CD4-positive, alpha-beta T cell (primary cell): ENCODE data around the gene SLC25A39. TPM values are rescaled to one million over a fixed set of nuclear protein-coding genes. Genes with fewer than 3 reads are reported as not detected.
A peak's percentile ranks its signal among the peaks of the same experiment; 100 is the strongest.

ENCODE experiments used
- ATAC-seq: fragments of 200-7000 bp; cut with Tn5 transposase; one replicate; pipeline ENCODE4 v1.10.0; 2022; ENCODE audit warnings: mild to moderate bottlenecking; ENCODE audit not compliant: poor library complexity
- CTCF ChIA-PET: fragments of 350-600 bp; sonication (Branson Sonifier 250); formaldehyde crosslinking; loops from one replicate; lab custom pipeline; 2021; ENCODE audit warnings: antibody characterized with exemption, inconsistent platforms; lab: Charles Lee
- POLR2A ChIA-PET: fragments of 350-600 bp; sonication (Branson Sonifier 250); formaldehyde crosslinking; loops from one replicate; lab custom pipeline; 2021; ENCODE audit warnings: antibody characterized with exemption, inconsistent platforms; lab: Charles Lee
- DNase-seq, 14 experiments: peaks; one replicate each; pipeline ENCODE4 v3.0.0-alpha.2; 2013 to 2020; ENCODE audit warnings: mixed read lengths in 2 of 14
- H3K27ac ChIP-seq, 2 donors: one replicate each; pipeline versions ENCODE4 v1.5.1 to v1.7.0; 2013; ENCODE audit warnings: low read length in 2 of 2, low read depth in 1 of 2, mild to moderate bottlenecking in 1 of 2
- H3K27me3 ChIP-seq, 2 experiments: 1 replicate in 1 of 2; 2 replicates in 1 of 2; pipeline versions ENCODE4 v1.6.1 to v1.7.0; 2013; ENCODE audit warnings: low read length in 2 of 2, control low read depth in 1 of 2, mild to moderate bottlenecking in 1 of 2, moderate library complexity in 1 of 2; ENCODE audit not compliant: insufficient read depth in 2 of 2, control insufficient read depth in 1 of 2
- H3K36me3 ChIP-seq: one replicate; pipeline ENCODE4 v1.6.1; 2013; ENCODE audit warnings: low read length, control low read depth; ENCODE audit not compliant: insufficient read depth
- H3K4me1 ChIP-seq: one replicate; pipeline ENCODE4 v1.6.1; 2013; ENCODE audit warnings: low read length, control low read depth; ENCODE audit not compliant: insufficient read depth
- H3K4me3 ChIP-seq: one replicate; pipeline ENCODE4 v1.5.1; 2013; ENCODE audit warnings: mild to moderate bottlenecking, low read length, moderate library complexity
- H3K9me3 ChIP-seq, 2 experiments: 1 replicate in 1 of 2; 2 replicates in 1 of 2; pipeline versions ENCODE4 v1.6.1 to v1.7.0; 2013; ENCODE audit warnings: low read length in 2 of 2, mild to moderate bottlenecking in 2 of 2, control low read depth in 1 of 2, moderate library complexity in 1 of 2; ENCODE audit not compliant: control insufficient read depth in 1 of 2, insufficient read depth in 1 of 2
- H3K27ac Mint-ChIP-seq: one replicate; pipeline ENCODE4 v1.8.0; 2020; ENCODE audit warnings: mixed read lengths
- H3K27me3 Mint-ChIP-seq: one replicate; pipeline ENCODE4 v1.8.0; 2021; ENCODE audit warnings: mixed read lengths
- H3K36me3 Mint-ChIP-seq: one replicate; pipeline ENCODE4 v1.8.0; 2021; ENCODE audit warnings: low read depth, mixed read lengths
- H3K4me1 Mint-ChIP-seq: one replicate; pipeline ENCODE4 v1.8.0; 2021; ENCODE audit warnings: low read depth, mixed read lengths
- H3K4me3 Mint-ChIP-seq: one replicate; pipeline ENCODE4 v1.8.0; 2020; ENCODE audit warnings: mild to moderate bottlenecking, mixed read lengths
- H3K9me3 Mint-ChIP-seq: one replicate; pipeline ENCODE4 v1.8.0; 2020; ENCODE audit warnings: mixed read lengths
- CTCF ChIP-seq: fragments of 200-600 bp; IDR thresholded peaks from one replicate; pipeline ENCODE4 v1.8.0; 2022; ENCODE audit warnings: antibody characterized with exemption, mild to moderate bottlenecking
- intact Hi-C, 2 experiments: fragments of 100-400 bp; cut with DNase I in 1 of 2; cut with micrococcal nuclease in 1 of 2; formaldehyde crosslinking; loops; one replicate each; pipeline versions ENCODE4 v1.15.1 to v1.9.0; 2023 to 2025; cut with DNase I, micrococcal nuclease
- total RNA-seq, 174 experiments: library from RNA in 2 of 174; stranded (reverse) in 2 of 174; gene quantifications; one replicate each; pipeline ENCODE4 v1.2.3 and lab custom pipeline; 2021 to 2026

The SLC25A39 gene
- total RNA-seq, 2 experiments from 2014 or later = 55.5 to 65.5 TPM

- ATAC-seq = no peak
- intact Hi-C loops = loop anchor here in 1 of 2 experiments (10.0 kb wide), 1 partner anchor 195 kb away; the partner anchor contains the start of gene HDAC5
- peaks cover 0 to 8% of the 10 kb centered on the region in 2 experiments for H3K9me3 ChIP-seq
Observed at GRCh38 chr17:44320066-44320465, 4.6 kb downstream of the SLC25A39 start.

GRCh38 chr17:44318077-44318892, 6.3 kb downstream of the SLC25A39 start:
- peaks cover 0 to 8% of the 10 kb centered on the region in 2 experiments for H3K9me3 ChIP-seq
- no peak overlapping the region for H3K4me3 ChIP-seq
- DNase-seq (peak in 1 of 14 experiments; percentile 8), ATAC-seq (no peak)
- CTCF ChIA-PET = no interaction called here
- peaks cover 31% of the 10 kb centered on the region for H3K36me3 ChIP-seq
- H3K27ac ChIP-seq = no peak overlapping the region
- POLR2A ChIA-PET = interaction anchor here (0.8 to 3.8 kb wide), 5 partner anchors 9 to 132 kb away, joined by 3 to 29 read pairs (median 10); partner anchors contain the start of genes TMUB2 and UBTF
- Mint-ChIP-seq H3K36me3 (peaks cover 28% of the 10 kb centered on the region), H3K9me3 (no peaks in the 10 kb centered on the region), H3K4me1 (peaks cover 21% of the 10 kb centered on the region), H3K27me3 (peaks cover 40% of the 10 kb centered on the region), H3K4me3 (peak overlapping the region; percentile 21), H3K27ac (no peak overlapping the region)
- intact Hi-C loops = no loop called here
- TF ChIP-seq CTCF = no peak
- peaks cover 29% of the 10 kb centered on the region for H3K4me1 ChIP-seq
- peaks cover 27 to 28% of the 10 kb centered on the region in 2 experiments for H3K27me3 ChIP-seq

More at GRCh38 chr17:44320066-44320465, 4.6 kb downstream of the SLC25A39 start:
- POLR2A ChIA-PET = no interaction called here
- peaks cover 25% of the 10 kb centered on the region for H3K27me3 Mint-ChIP-seq
- peaks cover 36% of the 10 kb centered on the region for H3K4me1 ChIP-seq
- no peak overlapping the region for H3K27ac ChIP-seq
- peaks cover 29% of the 10 kb centered on the region for H3K36me3 Mint-ChIP-seq
- TF ChIP-seq CTCF = no peak
- no peak overlapping the region for H3K4me3 ChIP-seq
- H3K36me3 ChIP-seq = peaks cover 31% of the 10 kb centered on the region
- H3K9me3 Mint-ChIP-seq = no peaks in the 10 kb centered on the region
- H3K4me1 Mint-ChIP-seq = peaks cover 25% of the 10 kb centered on the region
- H3K27me3 ChIP-seq = peaks cover 17 to 20% of the 10 kb centered on the region in 2 experiments
- no peak overlapping the region for H3K27ac Mint-ChIP-seq
- CTCF ChIA-PET = no interaction called here
- no peak overlapping the region for H3K4me3 Mint-ChIP-seq
- DNase-seq = peak in 1 of 14 experiments; percentile 19

DNA sequence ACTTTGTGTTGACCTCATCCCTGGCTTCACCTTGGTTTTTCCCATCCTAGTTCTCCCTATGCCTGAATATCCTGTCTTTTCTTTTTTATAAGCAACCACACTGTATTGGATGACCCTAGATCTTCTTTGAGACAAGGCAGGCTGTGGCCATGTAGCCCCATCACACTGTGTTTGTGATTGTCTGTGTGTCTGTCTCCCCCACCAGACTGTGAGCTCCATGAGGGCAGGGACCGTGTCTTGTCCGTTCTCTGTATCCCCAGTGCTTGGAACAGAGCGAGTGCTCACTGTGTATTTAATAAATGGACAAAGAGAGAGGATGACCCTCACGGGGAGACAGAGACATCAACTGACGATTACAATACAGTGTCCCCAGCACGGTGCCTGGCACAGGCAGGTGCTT, 7.1 kb downstream of the SLC25A39 start:
- no peak for DNase-seq
- ATAC-seq = no peak
- POLR2A ChIA-PET = interaction anchor here (1.8 to 3.8 kb wide), 4 partner anchors 9 to 108 kb away, joined by 4 to 29 read pairs (median 12); partner anchors contain the start of gene UBTF
- Histone ChIP-seq H3K36me3 (peaks cover 31% of the 10 kb centered on the region), H3K4me1 (peaks cover 21% of the 10 kb centered on the region), H3K9me3 (peaks cover 0 to 8% of the 10 kb centered on the region in 2 experiments), H3K4me3 (no peak overlapping the region), H3K27me3 (peaks cover 27 to 28% of the 10 kb centered on the region in 2 experiments), H3K27ac (no peak overlapping the region)
- no peaks in the 10 kb centered on the region for H3K9me3 Mint-ChIP-seq
- no peak overlapping the region for H3K27ac Mint-ChIP-seq
- intact Hi-C loops = no loop called here
- H3K4me1 Mint-ChIP-seq = peaks cover 21% of the 10 kb centered on the region
- H3K27me3 Mint-ChIP-seq = peaks cover 46% of the 10 kb centered on the region
- CTCF ChIA-PET = no interaction called here
- H3K36me3 Mint-ChIP-seq = peaks cover 28% of the 10 kb centered on the region
- no peak for TF ChIP-seq CTCF
- H3K4me3 Mint-ChIP-seq = peak overlapping the region; percentile 51
